ENCODE measurements around the gene CALM3.
"Not testable (repeated sequence)": the region's sequence is repeated elsewhere in the genome, so short reads cannot be mapped to it uniquely, and the experiment has no call there.

CALM3 gene

GRCh38 chr19:46615966-46616365 lies 14.8 kb downstream of the CALM3 start:
- DNase-seq (ENCODE audit: low spot score): no peak

- peak; percentile 76 for DNase-seq (ENCODE audit: low spot score)
Measured at GRCh38 chr19:46616631-46617322, 15.6 kb downstream of the CALM3 start.

GRCh38 chr19:46617601-46618000 lies 16.5 kb downstream of the CALM3 start:
- DNase-seq (ENCODE audit: low spot score): no peak

GRCh38 chr19:46618670-46619231 lies 17.6 kb downstream of the CALM3 start:
- no peak for DNase-seq (ENCODE audit: low spot score)

- DNase-seq (ENCODE audit: low spot score): no peak
Measured at GRCh38 chr19:46620267-46620666, 19.1 kb downstream of the CALM3 start.

- DNase-seq (ENCODE audit: low spot score): no peak
Measured at GRCh38 chr19:46620716-46621115, 19.6 kb downstream of the CALM3 start.

GRCh38 chr19:46621191-46622117 lies 20.3 kb downstream of the CALM3 start:
- no peak for DNase-seq (ENCODE audit: low spot score)

- DNase-seq (ENCODE audit: low spot score): no peak
Measured at GRCh38 chr19:46622118-46622446, 21.0 kb downstream of the CALM3 start.

GRCh38 chr19:46623915-46624502 lies 22.9 kb downstream of the CALM3 start:
- no peak for DNase-seq (ENCODE audit: low spot score)

- no peak for DNase-seq (ENCODE audit: low spot score)
Measured at GRCh38 chr19:46624958-46625661, 24.0 kb downstream of the CALM3 start, which contains the start of gene PTGIR. Gene PTGIR, minus strand, starts transcription at chr19:46625089. Its CDS starts 864 bp downstream, at chr19:46624225.

GRCh38 chr19:46625731-46626130 lies 24.6 kb downstream of the CALM3 start:
- no peak for DNase-seq (ENCODE audit: low spot score)

- DNase-seq (ENCODE audit: low spot score): no peak
Measured at GRCh38 chr19:46626446-46626845, 25.3 kb downstream of the CALM3 start.

- DNase-seq (ENCODE audit: low spot score): not testable (repeated sequence)
Measured at GRCh38 chr19:46628970-46629369, 27.8 kb downstream of the CALM3 start.

- no peak for DNase-seq (ENCODE audit: low spot score)
Measured at GRCh38 chr19:46629546-46630025, 28.5 kb downstream of the CALM3 start.

GRCh38 chr19:46630586-46631205 lies 29.6 kb downstream of the CALM3 start:
- no peak for DNase-seq (ENCODE audit: low spot score)

- no peak for DNase-seq (ENCODE audit: low spot score)
Measured at GRCh38 chr19:46631481-46631880, 30.4 kb downstream of the CALM3 start.

- peak; percentile 42 for DNase-seq (ENCODE audit: low spot score)
Measured at GRCh38 chr19:46633130-46633529, 32.0 kb downstream of the CALM3 start.

GRCh38 chr19:46634045-46634655 lies 33.0 kb downstream of the CALM3 start:
- DNase-seq (ENCODE audit: low spot score): peak; percentile 96

- no peak for DNase-seq (ENCODE audit: low spot score)
Measured at GRCh38 chr19:46634656-46635218, 33.6 kb downstream of the CALM3 start.

Data from ecto neural progenitor cell (in vitro differentiated cells).